ENCODE data around the gene PPM1K. TPM values are rescaled to one million over a fixed set of nuclear protein-coding genes. Genes with fewer than 3 reads are reported as not detected.

PPM1K gene
- total and polyA plus RNA-seq, 9 of the 15 experiments (the other 6 are each of a cell fraction or from before 2014, with no cell fraction given) = 8.2 to 18.0 (median 10.5) TPM

GRCh38 chr4:88247148-88247547 lies 37.2 kb downstream of the PPM1K start:
- no peak for ATAC-seq
- Histone ChIP-seq H3K4me2 (ENCODE audit: insufficient read depth, low read length) (no peak overlapping the region), H3K9ac (ENCODE audit: insufficient read depth in 1 of 2, low read depth in 2 of 2, low read length in 2 of 2) (no peak overlapping the region), H3K27me3 (ENCODE audit: control insufficient read depth in 2 of 2, insufficient read depth in 2 of 2, low read length in 2 of 2) (peaks cover 0 to 4% of the 10 kb centered on the region in 2 experiments; a peak in 1 of 5 replicates), H2AFZ (ENCODE audit: low read depth, low read length) (no peak overlapping the region), H3K79me2 (ENCODE audit: control insufficient read depth, insufficient read depth, low read length) (no peaks in the 10 kb centered on the region), H3K4me3 (no peak overlapping the region), H3K27ac (ENCODE audit: extremely low read depth, low read depth, low read length) (no peak overlapping the region), H3K36me3 (ENCODE audit: control insufficient read depth, insufficient read depth, low read length) (no peaks in the 10 kb centered on the region), H4K20me1 (replicated peaks; ENCODE audit: control insufficient read depth, insufficient read depth, low read length) (no peaks in the 10 kb centered on the region), H3K9me1 (ENCODE audit: control insufficient read depth, insufficient read depth, low read length) (no peaks in the 10 kb centered on the region), H3K4me1 (replicated peaks in 1 of 2; ENCODE audit: control insufficient read depth in 2 of 2, insufficient read depth in 2 of 2, low read length in 2 of 2) (peaks cover 0 to 14% of the 10 kb centered on the region in 2 experiments; a peak in 2 of 5 replicates), H3K9me3 (replicated peaks; ENCODE audit: control insufficient read depth, insufficient read depth, low read depth, low read length) (no peaks in the 10 kb centered on the region)
- DNase-seq (ENCODE audit: extremely low read depth in 1 of 4, low spot score in 3 of 4) = no peak
- TF ChIP-seq CGGBP1 (CRISPR knock-in tag; IDR thresholded peaks at IDR 0.05) = no peak
- TF ChIP-seq CBX8 (IDR thresholded peaks at IDR 0.05; ENCODE audit: borderline replicate concordance, extremely low read depth, low read depth, low read length, poor library complexity, severe bottlenecking) = no peak
- FAIRE-seq = no peak
- WGBS (ENCODE audit: insufficient coverage, low coverage, missing lambda C conversion rate) = 0% methylated on average over 3 of the region's 3 CpGs
- ChIA-PET CTCF (ENCODE audit: low intra/inter-chr PET ratio) (no interaction called here), POLR2A (interaction anchor here (1.4 kb wide), 1 partner anchor 11 kb away, joined by 3 read pairs; no protein-coding TSS in a partner anchor)
- BruUV-seq (replicated peaks) = no TSS peak
- in situ Hi-C loops (cut with MboI) = no loop called here
- intact Hi-C loops (cut with micrococcal nuclease) = no loop called here

GRCh38 chr4:88246600-88246999 lies 37.8 kb downstream of the PPM1K start:
- no peaks in the 10 kb centered on the region for H3K9me3 ChIP-seq (replicated peaks; ENCODE audit: control insufficient read depth, insufficient read depth, low read depth, low read length)
- DNase-seq (ENCODE audit: extremely low read depth in 1 of 4, low spot score in 3 of 4) (no peak), FAIRE-seq (no peak), ATAC-seq (no peak)
- no peak overlapping the region for H3K4me2 ChIP-seq (ENCODE audit: insufficient read depth, low read length)
- 0% methylated on average over 2 of the region's 2 CpGs for whole genome bisulfite sequencing (ENCODE audit: insufficient coverage, low coverage, missing lambda C conversion rate)
- no peak overlapping the region for H3K9ac ChIP-seq (ENCODE audit: insufficient read depth in 1 of 2, low read depth in 2 of 2, low read length in 2 of 2)
- ChIA-PET CTCF (ENCODE audit: low intra/inter-chr PET ratio) (no interaction called here), POLR2A (interaction anchor here (1.4 kb wide), 1 partner anchor 10 kb away, joined by 3 read pairs; no protein-coding TSS in a partner anchor)
- H3K4me1 ChIP-seq (replicated peaks in 1 of 2; ENCODE audit: control insufficient read depth in 2 of 2, insufficient read depth in 2 of 2, low read length in 2 of 2) = peaks cover 0 to 14% of the 10 kb centered on the region in 2 experiments; a peak in 2 of 5 replicates
- no peaks in the 10 kb centered on the region for H4K20me1 ChIP-seq (replicated peaks; ENCODE audit: control insufficient read depth, insufficient read depth, low read length)
- no TSS peak for BruUV-seq (replicated peaks)
- H3K27me3 ChIP-seq (ENCODE audit: control insufficient read depth in 2 of 2, insufficient read depth in 2 of 2, low read length in 2 of 2) = peaks cover 0 to 4% of the 10 kb centered on the region in 2 experiments; a peak in 1 of 5 replicates
- no peak overlapping the region for H3K27ac ChIP-seq (ENCODE audit: extremely low read depth, low read depth, low read length)
- H3K9me1 ChIP-seq (ENCODE audit: control insufficient read depth, insufficient read depth, low read length) = no peaks in the 10 kb centered on the region
- H2AFZ ChIP-seq (ENCODE audit: low read depth, low read length) = no peak overlapping the region
- H3K79me2 ChIP-seq (ENCODE audit: control insufficient read depth, insufficient read depth, low read length) = no peaks in the 10 kb centered on the region
- no peaks in the 10 kb centered on the region for H3K36me3 ChIP-seq (ENCODE audit: control insufficient read depth, insufficient read depth, low read length)
- intact Hi-C loops (cut with micrococcal nuclease) (no loop called here), in situ Hi-C loops (cut with MboI) (no loop called here)
- H3K4me3 ChIP-seq = no peak overlapping the region
- TF ChIP-seq DMBX1 (CRISPR knock-in tag; IDR thresholded peaks at IDR 0.05; ENCODE audit: borderline replicate concordance) (no peak), ARID1B (IDR thresholded peaks at IDR 0.05) (no peak), ZC3H11A (IDR thresholded peaks at IDR 0.05; ENCODE audit: low read depth, low read length) (no peak), ZNF23 (CRISPR knock-in tag; IDR thresholded peaks at IDR 0.05) (no peak), ZNF232 (CRISPR knock-in tag; IDR thresholded peaks at IDR 0.05) (no peak), THAP12 (CRISPR knock-in tag; IDR thresholded peaks at IDR 0.05) (no peak)
